Measurements from ENCODE around the gene LMNTD1.
"Not testable (repeated sequence)": the region's sequence is repeated elsewhere in the genome, so short reads cannot be mapped to it uniquely, and the experiment has no call there.

Gene LMNTD1

DNA sequence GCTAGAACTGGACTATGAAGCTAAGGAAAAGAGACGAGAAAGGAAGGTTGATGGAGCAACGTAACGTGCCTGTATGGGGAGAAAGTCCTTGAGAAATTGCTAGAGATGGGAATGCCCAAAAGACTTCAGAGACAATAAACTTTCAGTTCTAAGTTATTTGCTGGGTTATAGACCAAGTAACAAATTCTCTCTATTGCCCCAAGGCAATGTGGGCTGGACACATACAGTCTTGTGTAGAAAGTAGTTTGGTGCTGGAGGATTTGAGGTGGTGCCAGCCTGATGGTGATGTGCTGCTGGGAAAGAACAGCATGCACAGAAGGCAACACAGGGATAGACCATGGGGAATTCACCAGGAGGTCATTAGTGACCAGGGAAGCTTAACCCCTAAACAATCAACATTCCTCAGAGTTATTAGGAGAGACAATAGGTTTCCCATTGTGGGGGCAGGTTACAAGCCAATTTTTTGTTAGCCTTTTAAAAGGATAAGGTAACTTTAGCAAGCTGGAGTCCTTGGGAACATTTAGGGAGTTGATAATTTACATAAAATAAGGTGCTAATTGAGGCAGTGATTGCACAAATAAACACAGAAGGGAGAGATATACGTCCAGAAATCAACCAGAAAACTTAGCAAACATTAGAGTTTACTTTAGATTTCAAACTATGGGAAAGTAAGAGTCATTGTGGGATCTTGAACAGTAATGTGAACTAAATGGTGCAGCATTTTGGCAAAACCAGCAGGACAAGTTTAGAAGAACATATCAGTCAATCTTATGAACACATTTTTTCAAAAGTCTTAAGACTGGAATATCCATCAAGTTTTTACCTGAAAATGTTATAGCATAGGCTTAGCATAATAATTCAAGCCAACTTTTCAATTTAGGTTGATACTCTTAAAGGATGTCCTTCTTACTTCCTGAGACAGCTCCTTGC, 61.4 kb downstream of the LMNTD1 start:
- no peak for DNase-seq (ENCODE audit: low spot score)

DNA sequence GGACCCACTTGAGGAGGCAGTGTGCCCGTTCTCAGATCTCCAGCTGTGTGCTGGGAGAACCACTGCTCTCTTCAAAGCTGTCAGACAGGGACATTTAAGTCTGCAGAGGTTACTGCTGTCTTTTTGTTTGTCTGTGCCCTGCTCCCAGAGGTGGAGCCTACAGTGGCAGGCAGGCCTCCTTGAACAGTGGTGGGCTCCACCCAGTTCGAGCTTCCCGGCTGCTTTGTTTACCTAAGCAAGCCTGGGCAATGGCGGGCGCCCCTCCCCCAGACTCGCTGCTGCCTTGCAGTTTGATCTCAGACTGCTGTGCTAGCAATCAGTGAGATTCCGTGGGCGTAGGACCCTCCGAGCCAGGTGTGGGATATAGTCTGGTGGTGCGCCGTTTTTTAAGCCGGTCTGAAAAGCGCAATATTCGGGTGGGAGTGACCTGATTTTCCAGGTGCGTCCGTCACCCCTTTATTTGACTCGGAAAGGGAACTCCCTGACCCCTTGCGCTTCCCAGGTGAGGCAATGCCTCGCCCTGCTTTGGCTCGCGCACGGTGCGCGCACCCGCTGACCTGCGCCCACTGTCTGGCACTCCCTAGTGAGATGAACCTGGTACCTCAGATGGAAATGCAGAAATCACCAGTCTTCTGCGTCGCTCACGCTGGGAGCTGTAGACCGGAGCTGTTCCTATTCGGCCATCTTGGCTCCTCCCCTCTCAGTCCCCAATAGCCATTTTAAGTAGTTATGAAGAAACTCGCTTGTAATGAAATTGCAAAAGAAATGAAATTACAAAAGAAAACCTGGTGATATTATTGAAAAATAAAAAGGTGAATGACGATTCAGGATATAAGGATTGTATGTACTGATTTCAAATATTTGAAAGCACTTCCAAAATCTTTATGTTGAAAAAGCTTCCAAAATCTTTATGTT, 63.9 kb downstream of the LMNTD1 start:
- not testable (repeated sequence) for DNase-seq (ENCODE audit: low spot score)

DNA sequence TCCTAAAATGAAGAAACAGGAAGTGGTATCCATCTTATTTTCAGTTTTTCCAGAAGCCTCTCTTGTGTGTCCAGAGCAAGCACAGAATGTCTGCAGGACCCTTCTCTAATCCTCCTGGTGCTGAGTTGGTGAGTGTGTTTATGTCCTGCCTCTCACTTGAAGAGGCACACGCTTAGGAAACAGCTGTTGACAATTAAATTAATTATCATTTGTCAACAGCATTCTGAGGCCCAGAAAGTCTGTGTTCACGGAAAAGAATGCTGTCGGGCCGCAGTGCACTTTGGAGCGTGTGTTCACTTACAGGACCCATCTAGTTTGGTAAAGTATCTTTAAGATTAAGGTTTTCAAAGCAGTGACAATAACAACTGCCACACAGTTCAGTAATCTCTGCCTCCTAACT, 70.5 kb downstream of the LMNTD1 start:
- DNase-seq (ENCODE audit: low spot score), result no peak

DNA sequence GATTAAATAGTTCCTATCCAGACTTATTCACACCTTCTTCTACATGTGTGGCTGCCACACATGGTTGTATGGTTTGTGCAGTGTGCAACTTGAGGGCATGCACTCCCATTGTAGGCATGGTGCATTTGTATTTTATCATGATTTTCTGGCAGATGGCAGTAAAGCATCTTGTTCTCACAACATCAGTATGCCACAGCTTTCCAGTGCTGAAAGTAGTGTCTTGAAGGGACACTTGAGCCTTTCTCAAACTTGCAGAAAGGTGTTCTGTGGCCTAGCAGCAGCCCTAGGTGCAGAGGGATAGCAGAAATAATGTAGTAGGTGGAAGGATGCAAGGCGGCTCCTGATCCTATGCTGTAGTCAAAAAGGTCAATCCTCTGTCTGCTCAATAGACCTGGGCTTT, 72.9 kb downstream of the LMNTD1 start:
- DNase-seq (ENCODE audit: low spot score), result no peak

DNA sequence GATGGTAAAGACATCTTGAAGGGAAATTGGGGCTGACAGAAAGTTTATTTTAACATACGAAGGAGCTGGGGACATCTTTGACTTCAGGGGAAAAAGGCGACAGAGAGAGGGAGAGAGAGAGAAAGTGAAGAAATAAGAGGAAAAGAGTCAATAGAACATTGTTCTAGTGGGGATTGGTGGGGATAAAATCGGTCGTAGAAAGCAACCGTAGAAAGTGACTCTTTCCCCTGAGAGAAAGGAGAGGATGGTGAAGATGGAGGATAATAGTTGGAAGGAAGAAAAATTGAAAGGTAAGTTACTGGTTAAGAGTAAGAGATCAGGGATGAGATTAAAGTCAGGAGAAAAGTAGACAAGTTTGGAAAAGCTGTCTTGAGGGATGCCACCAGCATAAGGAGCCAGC, 75.9 kb downstream of the LMNTD1 start:
- DNase-seq (ENCODE audit: low spot score), result no peak

DNA sequence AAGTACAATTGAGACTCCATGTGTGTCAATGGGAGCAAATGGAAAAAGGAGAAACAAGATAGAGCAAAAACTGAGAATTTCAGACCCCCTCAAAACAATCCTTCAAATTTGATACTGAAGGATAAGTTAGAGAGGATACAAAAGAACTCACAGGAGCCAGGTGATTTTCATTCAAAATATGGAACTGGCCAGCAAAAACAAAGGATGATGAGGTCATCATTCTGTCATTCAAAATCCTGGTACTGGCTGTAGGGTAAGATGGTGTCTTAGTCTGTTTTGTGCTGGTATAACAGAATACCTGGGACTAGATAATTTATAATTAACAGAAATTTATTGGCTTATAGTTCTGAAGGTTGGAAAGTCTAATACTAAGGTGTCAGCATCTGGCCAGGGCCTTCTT, 80.6 kb downstream of the LMNTD1 start:
- DNase-seq (ENCODE audit: low spot score), result no peak

DNA sequence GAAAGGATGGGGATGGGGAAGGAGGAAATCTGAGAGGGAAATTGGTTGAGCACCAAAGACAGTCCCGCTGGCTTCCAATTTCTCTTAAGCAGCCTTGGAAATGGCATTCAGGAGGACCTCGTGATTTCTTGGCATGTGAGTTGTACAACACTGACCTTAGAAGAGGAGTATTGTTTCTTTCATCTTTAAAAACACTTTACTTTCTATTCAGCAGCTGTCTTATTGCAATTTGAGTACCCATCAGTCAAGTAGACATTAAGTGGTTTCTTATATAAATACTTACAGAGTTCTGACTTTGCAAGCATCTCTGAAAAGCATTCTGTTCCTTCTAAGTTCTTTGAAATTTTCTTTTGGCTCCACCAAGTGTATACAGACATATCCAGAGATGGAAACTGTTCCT, 83.2 kb downstream of the LMNTD1 start:
- DNase-seq (ENCODE audit: low spot score), result no peak

DNA sequence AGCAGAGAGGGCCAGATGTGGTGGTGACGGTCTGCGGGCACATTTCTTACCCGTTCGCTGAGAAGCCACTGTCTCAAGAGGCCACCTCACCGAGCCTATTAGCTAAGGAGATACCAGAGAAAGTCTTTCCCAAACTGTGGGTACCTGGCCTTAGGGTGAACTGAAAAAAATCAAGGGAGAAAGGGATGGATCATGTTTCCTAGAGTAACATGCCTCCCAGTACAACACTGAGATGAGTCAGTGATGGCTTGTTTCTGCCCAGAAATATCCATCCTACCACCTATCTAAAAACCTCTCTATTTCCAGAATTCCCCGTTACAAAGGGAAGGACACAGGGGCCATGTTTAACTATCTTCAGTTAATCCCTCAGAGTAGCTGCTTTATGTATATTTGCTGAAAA, 83.7 kb downstream of the LMNTD1 start:
- DNase-seq (ENCODE audit: low spot score), result no peak

DNA sequence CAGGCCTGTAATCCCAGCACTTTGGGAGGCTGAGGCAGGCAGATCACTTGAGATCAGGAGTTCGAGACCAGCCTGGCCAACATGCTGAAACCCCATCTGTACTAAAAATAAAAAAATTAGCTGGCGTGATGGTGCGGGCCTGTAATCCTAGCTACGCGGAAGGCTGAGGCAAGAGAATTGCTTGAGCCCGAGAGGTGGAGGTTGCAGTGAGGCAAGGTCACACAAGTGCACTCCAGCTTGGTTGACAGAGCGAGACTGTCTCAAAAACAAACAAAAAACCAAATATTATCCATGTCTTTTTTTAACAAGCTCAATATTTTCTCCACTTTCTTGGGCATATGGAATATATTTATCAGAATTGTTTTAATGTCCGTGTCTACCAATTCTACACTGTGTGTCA, 89.6 kb downstream of the LMNTD1 start:
- DNase-seq (ENCODE audit: low spot score), result no peak

DNA sequence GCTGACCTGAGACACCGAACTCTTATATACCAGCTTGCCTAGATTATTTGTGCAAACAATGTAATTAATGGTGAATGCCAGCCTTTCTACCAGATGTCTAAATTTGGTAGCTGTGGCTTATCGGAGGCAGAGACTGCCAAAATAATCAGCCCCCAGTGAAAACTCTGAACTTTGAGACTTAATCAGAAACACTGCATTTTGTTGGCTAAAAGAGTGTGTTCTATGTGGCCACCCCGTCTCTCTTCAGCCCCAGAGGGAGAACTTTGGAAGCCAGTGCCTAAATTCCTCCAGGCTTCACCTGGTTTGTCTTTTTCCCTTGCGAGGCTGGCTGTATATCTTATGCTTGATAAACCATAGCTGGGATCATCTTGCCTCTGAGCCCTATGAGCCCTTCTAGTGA, 90.1 kb downstream of the LMNTD1 start:
- no peak for DNase-seq (ENCODE audit: low spot score)

DNA sequence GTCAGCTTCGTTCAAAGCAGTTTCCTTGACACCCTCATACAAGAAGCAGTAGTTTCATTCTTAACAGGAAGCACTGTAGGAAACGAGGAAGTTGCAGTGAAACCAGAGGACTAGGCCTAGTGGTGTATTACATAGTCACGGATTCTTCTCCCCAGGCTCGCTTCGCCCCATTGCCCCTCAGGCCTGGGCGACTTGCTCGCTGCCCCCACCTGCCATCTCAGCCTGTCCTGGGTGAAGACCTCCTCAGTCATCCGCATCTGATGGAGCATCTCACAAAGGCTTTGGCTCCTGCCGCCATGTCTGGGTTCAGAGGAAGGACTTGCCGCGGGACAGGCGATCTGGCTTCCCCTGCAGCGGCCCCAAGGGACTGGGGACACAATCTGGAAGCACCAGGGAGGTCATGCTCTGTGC, 93.5 kb downstream of the LMNTD1 start:
- DNase-seq (ENCODE audit: low spot score), result no peak

DNA sequence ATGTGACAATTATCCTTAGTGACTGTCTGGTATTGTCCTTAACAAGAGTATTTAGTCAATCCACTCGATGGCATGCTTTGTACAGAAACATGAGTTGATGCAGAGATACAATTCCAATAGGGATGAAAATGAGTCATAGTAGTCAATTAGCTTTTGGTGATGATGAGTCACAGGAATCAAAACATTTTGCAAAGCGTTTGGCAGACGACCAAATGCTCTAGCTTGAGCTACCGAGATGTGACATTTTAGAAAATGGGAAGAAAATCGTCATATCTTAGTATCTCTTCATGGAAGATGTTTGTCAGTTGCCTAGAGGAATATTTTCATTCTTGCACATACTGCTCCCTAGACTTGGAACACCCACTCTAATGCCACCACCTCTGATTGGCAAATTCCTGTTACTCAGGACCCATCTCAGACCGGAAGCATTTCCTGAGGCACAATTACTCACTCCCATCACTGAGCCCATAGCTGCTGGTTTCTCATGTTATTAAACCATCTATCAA, 95.0 kb downstream of the LMNTD1 start:
- peak; percentile 89 for DNase-seq (ENCODE audit: low spot score)

DNA sequence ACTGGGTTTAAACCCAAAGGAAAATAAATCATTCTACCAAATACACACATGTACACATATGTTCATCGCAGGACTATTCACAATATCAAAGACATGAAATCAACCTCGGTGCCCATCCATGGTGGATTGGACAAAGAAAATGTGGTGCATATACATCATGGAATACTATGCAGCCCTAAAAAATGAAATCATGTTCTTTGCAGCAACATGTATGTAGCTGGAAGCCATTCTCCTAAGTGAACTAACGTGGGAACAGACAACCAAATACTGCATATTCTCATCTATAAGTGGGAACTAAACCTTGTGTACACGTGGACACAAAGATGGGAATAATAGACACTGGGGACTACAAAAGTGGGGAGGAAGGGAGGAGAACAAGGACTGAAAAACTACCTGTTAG, 96.6 kb downstream of the LMNTD1 start:
- no peak for DNase-seq (ENCODE audit: low spot score)

DNA sequence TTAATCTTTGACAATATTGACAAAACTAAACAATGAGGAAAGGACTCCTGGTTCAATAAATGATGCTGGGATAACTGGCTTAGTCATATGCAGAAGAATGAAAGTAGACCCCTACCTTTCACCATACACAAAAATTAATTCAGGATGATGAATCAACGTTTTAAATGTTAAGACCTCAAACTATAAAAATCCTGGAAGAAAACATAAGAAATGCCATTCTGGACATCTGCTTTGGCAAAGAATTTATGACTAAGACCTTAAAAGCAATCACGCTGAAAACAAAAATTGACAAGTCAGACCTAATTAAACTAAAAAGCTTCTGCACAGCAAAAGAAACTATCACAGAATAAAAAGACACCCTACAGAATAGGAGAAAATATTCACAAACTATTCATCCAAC, 97.4 kb downstream of the LMNTD1 start:
- no peak for DNase-seq (ENCODE audit: low spot score)

DNA sequence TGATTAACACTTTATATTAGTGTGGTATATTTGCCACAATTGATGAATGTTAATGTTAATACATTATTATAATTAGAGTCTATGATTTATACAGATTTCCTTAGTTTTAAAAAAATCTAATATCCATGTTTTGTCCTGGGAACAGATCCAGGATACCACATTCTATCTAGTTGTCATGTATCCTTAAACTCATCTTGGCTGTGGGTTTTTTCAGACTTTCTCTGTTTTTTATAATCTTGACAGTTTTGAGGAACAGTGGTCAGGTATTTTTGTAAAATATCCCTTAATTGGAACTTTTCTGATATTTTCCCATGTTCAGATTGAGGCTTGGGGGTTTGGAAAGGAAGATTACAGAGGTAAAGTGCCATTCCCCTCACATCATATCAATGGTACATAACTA, 104.1 kb downstream of the LMNTD1 start:
- no peak for DNase-seq (ENCODE audit: low spot score)

DNA sequence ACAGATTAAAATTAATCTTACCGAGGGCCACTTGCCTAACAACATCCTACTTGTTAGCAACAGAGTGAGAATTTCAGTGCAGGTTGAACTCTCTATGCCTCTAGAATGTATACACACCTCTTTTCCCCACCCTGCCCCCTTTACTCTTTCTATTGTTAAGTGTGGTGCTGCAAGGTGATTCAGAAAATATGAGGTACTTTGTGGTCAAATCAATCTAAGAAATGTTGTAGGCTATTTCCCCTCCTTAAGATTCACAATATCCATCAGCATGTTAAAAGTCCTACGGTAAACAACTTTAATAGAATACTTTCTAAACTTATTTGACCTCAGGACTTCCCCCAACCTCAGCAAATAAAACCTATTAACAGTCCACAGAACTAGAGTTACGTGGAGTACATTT, 106.0 kb downstream of the LMNTD1 start:
- DNase-seq (ENCODE audit: low spot score), result no peak

DNA sequence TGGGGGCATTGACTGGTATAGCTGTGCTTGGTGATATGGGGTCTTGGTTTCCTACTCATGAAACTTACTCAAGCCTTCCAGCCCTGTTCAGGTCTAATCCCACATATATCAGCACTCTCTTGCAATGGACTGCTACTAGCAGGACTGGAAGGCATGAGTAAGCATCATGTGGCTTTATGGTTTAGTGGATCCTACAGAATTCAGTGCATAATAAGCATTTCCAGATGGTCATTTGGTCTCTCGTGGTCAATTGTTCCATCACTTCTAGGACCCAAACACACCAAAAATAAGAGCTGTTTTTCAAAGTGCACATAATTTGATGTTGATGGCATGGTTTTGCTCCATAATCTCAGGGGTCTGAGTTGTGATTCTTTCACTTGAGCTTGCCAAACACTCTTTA, 114.4 kb downstream of the LMNTD1 start:
- DNase-seq (ENCODE audit: low spot score), result no peak

DNA sequence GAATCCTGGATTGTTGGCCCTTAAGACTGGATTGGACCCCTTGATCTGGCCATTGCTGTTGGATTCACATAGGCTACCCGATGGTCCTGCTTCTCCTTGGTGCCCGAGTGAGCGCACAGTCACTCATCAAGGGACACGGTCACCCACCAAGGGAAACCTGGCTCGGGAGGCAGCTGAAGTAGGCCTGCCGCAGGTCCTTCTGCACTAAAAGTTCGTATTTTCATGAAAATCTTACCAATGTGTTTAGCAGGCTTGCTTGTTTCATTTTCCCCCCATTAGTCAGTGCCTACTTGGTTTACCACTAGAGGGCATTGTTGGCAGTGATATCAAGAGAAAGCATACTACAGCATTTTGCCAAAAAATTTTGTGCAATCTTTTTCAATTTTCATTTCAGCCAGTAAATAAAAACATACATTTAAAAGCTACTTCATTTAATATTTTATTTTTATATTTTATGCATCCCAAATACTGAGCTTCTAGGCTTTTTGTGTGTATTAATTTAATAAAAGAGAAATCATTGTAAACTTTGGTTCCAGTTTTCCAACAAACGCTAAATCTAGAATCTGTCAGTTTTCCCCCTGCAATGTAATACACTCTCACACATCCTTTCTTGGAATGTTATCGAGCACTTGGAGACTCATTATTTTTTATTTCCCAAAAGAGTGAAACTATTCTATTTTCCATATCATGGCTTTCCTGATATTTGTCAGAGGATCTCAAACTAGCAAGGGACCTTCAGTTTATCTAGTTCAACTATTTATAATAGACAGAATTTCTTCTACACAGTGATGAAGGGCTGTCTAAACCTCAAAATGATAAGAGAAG, 116.7 kb downstream of the LMNTD1 start:
- DNase-seq (ENCODE audit: low spot score), result peak; percentile 81

DNA sequence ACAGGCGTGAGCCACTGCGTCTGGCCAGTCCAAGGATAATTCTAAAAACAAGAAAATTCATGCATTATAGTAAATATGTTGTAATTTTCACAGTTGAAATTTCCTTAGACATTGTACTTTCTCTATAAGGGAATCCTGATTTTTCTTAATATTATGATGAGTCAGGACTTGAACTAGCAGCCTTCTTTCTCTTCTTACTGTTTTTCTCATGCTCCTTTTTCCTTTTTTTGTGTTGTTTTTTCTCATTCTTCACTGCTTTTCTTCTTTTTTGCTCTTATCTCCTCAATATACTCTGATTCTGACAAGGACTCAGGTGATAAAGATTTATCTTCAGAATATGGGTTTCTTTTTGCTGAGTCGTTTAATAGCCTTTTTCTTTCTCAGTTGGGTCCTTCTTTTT, 117.7 kb downstream of the LMNTD1 start:
- DNase-seq (ENCODE audit: low spot score), result no peak

DNA sequence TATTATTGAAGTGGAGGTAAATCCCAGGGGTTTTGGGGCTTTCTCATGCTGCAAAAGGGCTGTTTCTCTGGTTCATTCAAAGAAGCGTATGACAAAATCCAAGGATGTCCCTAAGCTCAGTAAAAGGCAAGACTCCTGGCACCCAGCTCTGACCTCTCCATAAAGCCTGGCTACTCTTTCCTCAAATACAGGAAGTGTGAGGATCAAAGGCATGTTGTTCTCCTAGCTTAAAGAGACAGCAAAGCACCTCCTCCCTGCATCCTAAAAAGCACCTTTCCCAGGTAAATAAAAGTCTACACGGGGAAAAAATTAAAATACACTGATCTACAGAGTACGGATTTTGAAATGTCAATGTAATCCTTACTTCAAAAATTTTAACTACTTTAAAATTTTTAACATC, 118.6 kb downstream of the LMNTD1 start:
- DNase-seq (ENCODE audit: low spot score), result no peak

DNA sequence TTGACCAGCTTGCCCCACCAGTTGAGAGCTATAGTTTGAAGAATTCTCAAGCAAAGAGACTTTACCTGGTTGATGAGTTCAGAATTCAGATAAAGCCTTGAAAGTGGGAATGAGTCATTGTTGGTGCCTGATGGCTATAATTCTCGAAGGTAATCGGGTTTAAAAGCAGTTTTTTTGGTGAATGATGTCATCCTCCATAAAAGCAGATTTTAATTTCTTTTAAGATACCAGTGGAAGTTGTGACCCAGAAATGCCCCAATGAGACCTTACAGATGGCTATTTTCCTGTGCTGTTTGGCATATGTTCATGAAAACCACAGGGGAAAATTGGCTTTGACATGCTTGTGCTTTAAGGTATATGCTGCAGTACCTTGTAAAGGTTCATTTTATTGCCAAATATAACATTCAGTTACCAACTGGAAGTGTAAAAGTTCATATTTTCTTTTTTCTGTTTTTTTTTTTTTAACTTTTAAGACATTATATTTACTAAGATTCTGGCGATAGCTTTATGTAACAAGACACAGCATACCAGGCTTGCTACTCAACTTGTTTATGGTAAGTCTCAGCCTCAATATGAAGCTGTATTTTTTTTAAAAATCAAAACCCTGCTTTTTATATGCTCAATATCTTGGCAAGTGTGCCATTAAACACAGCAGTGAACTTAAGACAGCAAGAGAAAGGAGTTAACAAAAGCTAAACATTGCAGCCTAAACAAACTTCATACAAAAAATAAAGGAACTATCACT, 119.3 kb downstream of the LMNTD1 start:
- DNase-seq (ENCODE audit: low spot score), result no peak

Measured in RKO (cell line).